HL-60 (cell line): ENCODE results near the gene BEST3.

ENCODE experiments used
- DNase-seq, 2 experiments: peaks; one replicate each; pipeline ENCODE4 v3.0.0-alpha.2; 2010 to 2020; ENCODE audit warnings: low read depth in 1 of 2, low spot score in 1 of 2
- H3K27ac ChIP-seq: fragments of 250-450 bp; sonication (Bioruptor Pico); replicated peaks from 2 replicates; pipeline ENCODE4 v1.5.1; 2020; ENCODE audit warnings: mild to moderate bottlenecking, moderate library complexity
- H3K27me3 ChIP-seq: fragments of 250-450 bp; sonication (Bioruptor Pico); 2 replicates; pipeline ENCODE4 v1.5.1; 2021; ENCODE audit warnings: mild to moderate bottlenecking, moderate library complexity; ENCODE audit not compliant: insufficient read depth, poor library complexity, severe bottlenecking
- H3K4me3 ChIP-seq: replicated peaks from 2 replicates; pipeline ENCODE4 v1.5.1; 2011; ENCODE audit warnings: mild to moderate bottlenecking, control low read depth, low read length; ENCODE audit not compliant: insufficient read depth
- GABPA ChIP-seq: IDR thresholded peaks from 2 replicates; pipeline ENCODE4 v1.6.1; 2012; ENCODE audit warnings: low read depth
- POLR2AphosphoS5 ChIP-seq: IDR thresholded peaks from 2 replicates; pipeline ENCODE4 v1.6.1; 2012; ENCODE audit warnings: low read depth
- SPI1 ChIP-seq: IDR thresholded peaks from 2 replicates; pipeline ENCODE4 v1.6.1; 2012; ENCODE audit warnings: low read depth, mild to moderate bottlenecking, borderline replicate concordance
- TF ChIP-seq, protein P1 (sequence below): IDR thresholded peaks from 2 replicates; pipeline ENCODE4 v1.6.1; 2012; ENCODE audit warnings: low read depth; ENCODE audit not compliant: insufficient replicate concordance
- TF ChIP-seq, protein P2 (sequence below): IDR thresholded peaks from one replicate; pipeline ENCODE4 v1.5.1; 2011; ENCODE audit warnings: low read length, control low read depth, inconsistent platforms; ENCODE audit not compliant: insufficient read depth

The BEST3 gene

DNA sequence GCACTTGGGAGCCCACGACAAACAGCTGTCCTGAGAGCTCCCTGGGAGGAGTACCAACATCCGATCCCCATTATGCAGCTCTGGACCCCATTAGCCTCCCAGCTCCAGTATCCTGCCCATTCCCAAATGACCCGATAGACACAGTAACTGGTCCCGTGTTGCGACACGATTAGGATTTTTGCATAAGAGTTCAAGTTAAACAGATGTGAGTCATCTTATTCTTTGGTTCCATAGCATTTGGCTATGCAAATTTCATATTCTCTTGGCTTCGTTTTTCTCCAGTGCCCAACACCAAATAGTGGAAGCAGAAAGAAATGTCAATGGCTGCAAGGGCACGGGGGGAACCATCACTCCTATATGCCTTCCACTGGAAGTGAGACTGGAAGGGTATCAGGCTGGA, 45.4 kb downstream of the BEST3 start:
- Histone ChIP-seq H3K27me3 (no peaks in the 10 kb centered on the region), H3K4me3 (no peak overlapping the region), H3K27ac (no peak overlapping the region)
- no peak for DNase-seq
- TF ChIP-seq SPI1, result no peak
- TF ChIP-seq, protein P1, sequence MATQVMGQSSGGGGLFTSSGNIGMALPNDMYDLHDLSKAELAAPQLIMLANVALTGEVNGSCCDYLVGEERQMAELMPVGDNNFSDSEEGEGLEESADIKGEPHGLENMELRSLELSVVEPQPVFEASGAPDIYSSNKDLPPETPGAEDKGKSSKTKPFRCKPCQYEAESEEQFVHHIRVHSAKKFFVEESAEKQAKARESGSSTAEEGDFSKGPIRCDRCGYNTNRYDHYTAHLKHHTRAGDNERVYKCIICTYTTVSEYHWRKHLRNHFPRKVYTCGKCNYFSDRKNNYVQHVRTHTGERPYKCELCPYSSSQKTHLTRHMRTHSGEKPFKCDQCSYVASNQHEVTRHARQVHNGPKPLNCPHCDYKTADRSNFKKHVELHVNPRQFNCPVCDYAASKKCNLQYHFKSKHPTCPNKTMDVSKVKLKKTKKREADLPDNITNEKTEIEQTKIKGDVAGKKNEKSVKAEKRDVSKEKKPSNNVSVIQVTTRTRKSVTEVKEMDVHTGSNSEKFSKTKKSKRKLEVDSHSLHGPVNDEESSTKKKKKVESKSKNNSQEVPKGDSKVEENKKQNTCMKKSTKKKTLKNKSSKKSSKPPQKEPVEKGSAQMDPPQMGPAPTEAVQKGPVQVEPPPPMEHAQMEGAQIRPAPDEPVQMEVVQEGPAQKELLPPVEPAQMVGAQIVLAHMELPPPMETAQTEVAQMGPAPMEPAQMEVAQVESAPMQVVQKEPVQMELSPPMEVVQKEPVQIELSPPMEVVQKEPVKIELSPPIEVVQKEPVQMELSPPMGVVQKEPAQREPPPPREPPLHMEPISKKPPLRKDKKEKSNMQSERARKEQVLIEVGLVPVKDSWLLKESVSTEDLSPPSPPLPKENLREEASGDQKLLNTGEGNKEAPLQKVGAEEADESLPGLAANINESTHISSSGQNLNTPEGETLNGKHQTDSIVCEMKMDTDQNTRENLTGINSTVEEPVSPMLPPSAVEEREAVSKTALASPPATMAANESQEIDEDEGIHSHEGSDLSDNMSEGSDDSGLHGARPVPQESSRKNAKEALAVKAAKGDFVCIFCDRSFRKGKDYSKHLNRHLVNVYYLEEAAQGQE, result no peak
- no peak for TF ChIP-seq POLR2AphosphoS5
- TF ChIP-seq, protein P2, sequence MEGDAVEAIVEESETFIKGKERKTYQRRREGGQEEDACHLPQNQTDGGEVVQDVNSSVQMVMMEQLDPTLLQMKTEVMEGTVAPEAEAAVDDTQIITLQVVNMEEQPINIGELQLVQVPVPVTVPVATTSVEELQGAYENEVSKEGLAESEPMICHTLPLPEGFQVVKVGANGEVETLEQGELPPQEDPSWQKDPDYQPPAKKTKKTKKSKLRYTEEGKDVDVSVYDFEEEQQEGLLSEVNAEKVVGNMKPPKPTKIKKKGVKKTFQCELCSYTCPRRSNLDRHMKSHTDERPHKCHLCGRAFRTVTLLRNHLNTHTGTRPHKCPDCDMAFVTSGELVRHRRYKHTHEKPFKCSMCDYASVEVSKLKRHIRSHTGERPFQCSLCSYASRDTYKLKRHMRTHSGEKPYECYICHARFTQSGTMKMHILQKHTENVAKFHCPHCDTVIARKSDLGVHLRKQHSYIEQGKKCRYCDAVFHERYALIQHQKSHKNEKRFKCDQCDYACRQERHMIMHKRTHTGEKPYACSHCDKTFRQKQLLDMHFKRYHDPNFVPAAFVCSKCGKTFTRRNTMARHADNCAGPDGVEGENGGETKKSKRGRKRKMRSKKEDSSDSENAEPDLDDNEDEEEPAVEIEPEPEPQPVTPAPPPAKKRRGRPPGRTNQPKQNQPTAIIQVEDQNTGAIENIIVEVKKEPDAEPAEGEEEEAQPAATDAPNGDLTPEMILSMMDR, result no peak
- no peak for TF ChIP-seq GABPA

DNA sequence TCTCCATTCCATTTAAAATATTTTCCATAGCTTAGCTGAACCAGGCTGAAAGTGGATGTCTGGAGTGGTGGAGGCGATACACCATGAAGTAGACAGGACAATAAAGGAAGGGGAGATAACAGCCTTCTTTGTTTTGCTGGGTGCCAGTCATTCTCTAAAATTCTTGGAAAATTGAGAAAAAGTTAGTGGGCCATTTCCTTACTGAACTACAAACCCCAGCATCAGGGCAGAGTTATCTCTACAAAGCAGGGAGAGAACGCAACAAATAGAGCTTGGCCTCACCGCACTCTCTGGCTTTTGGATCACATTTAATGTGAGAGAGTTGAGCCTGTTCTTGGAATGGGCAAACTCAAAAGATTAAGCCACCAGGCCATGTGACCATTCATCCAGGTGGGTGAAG, 47.2 kb downstream of the BEST3 start:
- no peak overlapping the region for H3K27ac ChIP-seq
- no peak overlapping the region for H3K4me3 ChIP-seq
- TF ChIP-seq, protein P1, result no peak
- TF ChIP-seq POLR2AphosphoS5 (no peak), GABPA (no peak), SPI1 (no peak)
- TF ChIP-seq, protein P2, result no peak
- H3K27me3 ChIP-seq, result no peaks in the 10 kb centered on the region
- DNase-seq, result no peak

DNA sequence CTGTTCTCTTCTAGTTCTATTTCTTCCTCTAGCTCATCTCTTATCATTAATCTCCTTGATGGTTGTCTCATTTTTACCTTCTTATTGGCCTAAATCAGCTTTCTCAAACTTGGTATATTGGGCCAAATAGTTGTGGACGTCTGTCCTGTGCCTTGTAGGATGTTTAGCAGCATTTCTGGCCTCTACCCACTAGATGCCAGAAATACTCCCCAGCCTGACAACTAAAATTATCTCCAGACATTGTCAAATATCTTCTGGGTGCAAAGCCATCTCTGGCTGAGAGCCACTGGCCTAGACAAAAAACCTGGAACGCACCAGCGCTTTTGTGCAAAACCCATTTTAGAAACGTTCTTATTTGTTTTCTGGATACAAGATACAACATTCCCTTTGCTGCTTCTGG, 49.6 kb downstream of the BEST3 start:
- Histone ChIP-seq H3K27ac (no peak overlapping the region), H3K4me3 (no peak overlapping the region), H3K27me3 (no peaks in the 10 kb centered on the region)
- no peak for DNase-seq
- TF ChIP-seq POLR2AphosphoS5, result no peak
- no peak for TF ChIP-seq SPI1
- TF ChIP-seq, protein P2, result no peak
- TF ChIP-seq GABPA, result no peak
- TF ChIP-seq, protein P1, result no peak
